Superior temporal gyrus (tissue), 1 donor: ENCODE measurements around the gene LRP3.
"Not testable (repeated sequence)": the region's sequence is repeated elsewhere in the genome, so short reads cannot be mapped to it uniquely, and the experiment has no call there.

Experiments used
- DNase-seq: peaks from one replicate; pipeline ENCODE4 v3.0.0-alpha.2; 2016; ENCODE audit errors: extremely low spot score

LRP3 gene

GRCh38 chr19:33217881-33218280, 23.8 kb downstream of the LRP3 start:
- DNase-seq: no peak

- no peak for DNase-seq
Measured at GRCh38 chr19:33219261-33219815, 25.2 kb downstream of the LRP3 start.

- DNase-seq: no peak
Measured at GRCh38 chr19:33220115-33220514, 26.0 kb downstream of the LRP3 start.

GRCh38 chr19:33220735-33221134, 26.6 kb downstream of the LRP3 start:
- no peak for DNase-seq

- DNase-seq: no peak
Measured at GRCh38 chr19:33221638-33222037, 27.5 kb downstream of the LRP3 start.

- DNase-seq: not testable (repeated sequence)
Measured at GRCh38 chr19:33222255-33222654, 28.1 kb downstream of the LRP3 start.

- DNase-seq: no peak
Measured at GRCh38 chr19:33224694-33225457, 30.7 kb downstream of the LRP3 start.

GRCh38 chr19:33225458-33225926, 31.4 kb downstream of the LRP3 start, which contains the start of gene SLC7A10:
SLC7A10 (minus strand) TSS chr19:33225850; CDS start chr19:33225703, 147 bp downstream.
- no peak for DNase-seq

GRCh38 chr19:33226550-33227241, 32.6 kb downstream of the LRP3 start:
- no peak for DNase-seq

- no peak for DNase-seq
Measured at GRCh38 chr19:33227242-33227650, 33.1 kb downstream of the LRP3 start.

GRCh38 chr19:33227870-33228599, 33.9 kb downstream of the LRP3 start:
- DNase-seq: no peak

GRCh38 chr19:33229962-33230361, 35.8 kb downstream of the LRP3 start:
- no peak for DNase-seq

GRCh38 chr19:33231511-33231910, 37.4 kb downstream of the LRP3 start:
- no peak for DNase-seq

- DNase-seq: no peak
Measured at GRCh38 chr19:33232656-33233055, 38.5 kb downstream of the LRP3 start.

GRCh38 chr19:33233056-33233873, 39.1 kb downstream of the LRP3 start:
- DNase-seq: no peak

- no peak for DNase-seq
Measured at GRCh38 chr19:33234092-33234491, 40.0 kb downstream of the LRP3 start.

- no peak for DNase-seq
Measured at GRCh38 chr19:33234736-33235135, 40.6 kb downstream of the LRP3 start.

- DNase-seq: peak; percentile 90
Measured at GRCh38 chr19:33235269-33235995, 41.3 kb downstream of the LRP3 start.

GRCh38 chr19:33235996-33236350, 41.8 kb downstream of the LRP3 start:
- DNase-seq: no peak

- no peak for DNase-seq
Measured at GRCh38 chr19:33236696-33237390, 42.7 kb downstream of the LRP3 start.
